HepG2 (cell line): ENCODE results near the gene CIB1. TPM values are rescaled to one million over a fixed set of nuclear protein-coding genes. Genes with fewer than 3 reads are reported as not detected.

Experiments
- ATF7-NPFF ChIP-seq: sonication (generic); formaldehyde crosslinking; IDR thresholded peaks from 2 replicates; pipeline ENCODE4 v1.8.1; 2023; ENCODE audit warnings: mild to moderate bottlenecking, low read depth, missing genetic modification reagents, moderate library complexity
- DZIP1 ChIP-seq: sonication (generic); formaldehyde crosslinking; IDR thresholded peaks from 2 replicates; pipeline ENCODE4 v1.5.0; 2020; ENCODE audit warnings: mild to moderate bottlenecking, missing genetic modification reagents
- E2F5 ChIP-seq: sonication (generic); formaldehyde crosslinking; conservative IDR thresholded peaks from 2 replicates; pipeline ENCODE4 v1.4.0; 2020; ENCODE audit warnings: missing genetic modification reagents
- GABPA ChIP-seq, 2 experiments: IDR thresholded peaks; 2 replicates each; pipeline ENCODE4 v1.6.1; 2011 to 2016; ENCODE audit warnings: low read depth in 2 of 2, low read length in 1 of 2, missing biosample characterization in 1 of 2, missing genetic modification characterization in 1 of 2
- JDP2 ChIP-seq: sonication (generic); formaldehyde crosslinking; IDR thresholded peaks from 2 replicates; pipeline ENCODE4 v1.8.1; 2022; ENCODE audit warnings: missing genetic modification reagents, borderline replicate concordance
- KDM3A ChIP-seq: IDR thresholded peaks from 2 replicates; pipeline ENCODE4 v1.6.1; 2018; ENCODE audit warnings: low read depth, missing compliant biosample characterization
- KDM5B ChIP-seq: sonication (generic); formaldehyde crosslinking; IDR thresholded peaks from 2 replicates; pipeline ENCODE4 v1.4.0; 2020; ENCODE audit warnings: missing genetic modification reagents, mild to moderate bottlenecking, borderline replicate concordance
- NR2F1 ChIP-seq, 2 experiments: fragments of 450-650 bp in 1 of 2; formaldehyde crosslinking in 1 of 2; IDR thresholded peaks; 2 replicates each; pipeline versions ENCODE4 v1.5.0 to v1.6.1; 2016 to 2020; ENCODE audit warnings: mild to moderate bottlenecking in 1 of 2, missing compliant biosample characterization in 1 of 2, missing genetic modification reagents in 1 of 2, moderate library complexity in 1 of 2
- POGZ ChIP-seq: sonication (generic); formaldehyde crosslinking; IDR thresholded peaks from 2 replicates; pipeline ENCODE4 v1.4.0; 2020; ENCODE audit warnings: mild to moderate bottlenecking, missing genetic modification reagents
- RFXAP ChIP-seq: sonication (generic); formaldehyde crosslinking; IDR thresholded peaks from 2 replicates; pipeline ENCODE4 v1.4.0; 2020; ENCODE audit warnings: missing genetic modification reagents, borderline replicate concordance
- SMAD1 ChIP-seq: sonication (generic); formaldehyde crosslinking; IDR thresholded peaks from 2 replicates; pipeline ENCODE4 v1.4.0; 2020; ENCODE audit warnings: missing genetic modification reagents, low read depth, mild to moderate bottlenecking, borderline replicate concordance
- TBX2 ChIP-seq: sonication (generic); formaldehyde crosslinking; IDR thresholded peaks from 2 replicates; pipeline ENCODE4 v1.5.0; 2020; ENCODE audit warnings: missing genetic modification reagents, mild to moderate bottlenecking, borderline replicate concordance
- ZBTB3 ChIP-seq: sonication (generic); formaldehyde crosslinking; IDR thresholded peaks from 2 replicates; pipeline ENCODE4 v1.4.0; 2020; ENCODE audit warnings: low read depth, mild to moderate bottlenecking, moderate library complexity, missing genetic modification reagents, borderline replicate concordance
- ZFY ChIP-seq: sonication (generic); formaldehyde crosslinking; IDR thresholded peaks from 2 replicates; pipeline ENCODE4 v1.4.0; 2020; ENCODE audit warnings: missing genetic modification reagents
- ZMYM4 ChIP-seq: sonication (generic); formaldehyde crosslinking; IDR thresholded peaks from 2 replicates; pipeline ENCODE4 v1.8.1; 2023; ENCODE audit warnings: mild to moderate bottlenecking, missing genetic modification reagents
- ZNF354B ChIP-seq: sonication (generic); formaldehyde crosslinking; IDR thresholded peaks from 2 replicates; pipeline ENCODE4 v1.8.0; 2022; ENCODE audit warnings: mild to moderate bottlenecking, missing genetic modification reagents
- ZNF543 ChIP-seq: sonication (generic); formaldehyde crosslinking; IDR thresholded peaks from 2 replicates; pipeline ENCODE4 v1.4.0; 2020; ENCODE audit warnings: mild to moderate bottlenecking, missing genetic modification reagents
- ZNF598 ChIP-seq: sonication (generic); formaldehyde crosslinking; IDR thresholded peaks from 2 replicates; pipeline ENCODE4 v1.5.1; 2020; ENCODE audit warnings: mild to moderate bottlenecking, missing genetic modification reagents, borderline replicate concordance
- ZNF605 ChIP-seq: sonication (generic); formaldehyde crosslinking; IDR thresholded peaks from 2 replicates; pipeline ENCODE4 v1.8.0; 2022; ENCODE audit warnings: mild to moderate bottlenecking, missing genetic modification reagents
- ZNF746 ChIP-seq: sonication (generic); formaldehyde crosslinking; IDR thresholded peaks from 2 replicates; pipeline ENCODE4 v1.8.0; 2022; ENCODE audit warnings: mild to moderate bottlenecking, missing genetic modification reagents
- polyA plus RNA-seq, 8 experiments: library from polyadenylated mRNA; depleted of rRNA in 3 of 8; stranded (reverse) in 7 of 8; unstranded in 1 of 8; fragments of >200 nt; fragmentation: Illumina TruSeq in 4 of 8; extraction: Trizol in 4 of 8; gene quantifications; 2 replicates each; pipeline versions ENCODE4 v1.2.1 to v1.2.3, GENCODE V29; 2011 to 2016; ENCODE audit warnings: low read depth in 4 of 8, missing spikeins in 1 of 8, mixed read lengths in 1 of 8; ENCODE audit not compliant: insufficient read depth in 1 of 8
- total RNA-seq, 5 experiments: library from RNA; depleted of rRNA; stranded (reverse); fragments of >200 nt; fragmentation: Illumina TruSeq; extraction: Trizol; gene quantifications; 2 replicates each; pipeline ENCODE4 v1.2.3, GENCODE V29; 2016; ENCODE audit warnings: low read depth in 1 of 5
- TF ChIP-seq, protein P1 (sequence below): sonication (generic); formaldehyde crosslinking; IDR thresholded peaks from 2 replicates; pipeline ENCODE4 v1.8.1; 2022; ENCODE audit warnings: mild to moderate bottlenecking, missing genetic modification reagents
- TF ChIP-seq, protein P2 (sequence below): sonication (generic); formaldehyde crosslinking; IDR thresholded peaks from 2 replicates; pipeline ENCODE4 v1.8.1; 2023; ENCODE audit warnings: mild to moderate bottlenecking, moderate library complexity, missing genetic modification reagents

The CIB1 gene
- total and polyA plus RNA-seq, 2 of the 13 experiments (the other 11 are each of a cell fraction or from before 2014, with no cell fraction given), result 38.7 to 72.7 TPM

DNA sequence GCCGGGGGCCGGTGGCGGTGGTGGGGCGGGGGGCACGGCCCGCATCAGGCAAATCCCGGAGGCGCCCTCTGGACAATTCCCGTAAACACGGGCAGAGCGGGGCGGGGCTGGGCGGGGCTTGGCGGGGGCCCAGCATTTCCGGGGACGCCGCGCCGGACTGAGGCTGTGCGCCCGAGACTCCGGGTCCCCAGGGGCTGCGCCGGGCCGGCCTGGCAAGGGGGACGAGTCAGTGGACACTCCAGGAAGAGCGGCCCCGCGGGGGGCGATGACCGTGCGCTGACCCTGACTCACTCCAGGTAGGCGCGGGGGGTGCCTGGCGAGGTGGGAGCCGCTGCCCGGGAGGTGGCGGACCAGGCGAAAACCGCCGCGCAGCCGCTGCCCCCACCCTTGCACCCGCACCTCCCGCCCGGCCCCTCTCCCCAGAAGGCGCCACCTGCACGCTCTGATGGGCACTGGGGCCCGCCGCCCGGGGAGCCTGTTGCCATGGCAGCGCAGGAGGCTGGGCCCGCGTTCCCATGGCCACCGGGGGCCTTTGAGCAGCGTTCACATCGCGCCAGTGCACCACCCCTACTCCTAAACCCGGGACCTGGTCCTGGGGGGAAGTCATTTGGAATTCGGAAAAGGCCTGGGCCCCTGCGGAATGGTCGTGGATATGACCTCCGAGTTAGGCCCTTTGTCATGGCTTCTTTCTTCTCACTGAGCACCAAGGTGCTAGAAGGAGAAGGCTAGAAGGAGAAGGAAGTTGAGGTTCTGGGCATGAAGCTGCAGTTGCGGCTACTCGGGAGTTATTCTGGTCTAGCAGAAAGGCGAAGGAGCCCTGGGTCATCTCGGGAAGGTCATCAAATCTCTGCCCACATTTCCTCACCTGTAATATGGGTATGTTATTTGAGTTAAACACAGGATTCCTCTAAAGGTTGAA, 48.7 kb downstream of the CIB1 start (continued):
- TF ChIP-seq GABPA (IDR thresholded peaks at IDR 0.05; ENCODE audit: low read depth, low read length) (peak; percentile 45; the same call in 1 of the 2 replicates), GABPA (CRISPR knock-in tag; IDR thresholded peaks at IDR 0.05; ENCODE audit: low read depth) (0 out of 2 replicates have a peak, but pooled peaks have one; percentile 49), NR2F1 (CRISPR knock-in tag; IDR thresholded peaks at IDR 0.05) (no peak), ZBTB3 (CRISPR knock-in tag) (no peak), ZNF354B (CRISPR knock-in tag) (0 out of 2 replicates have a peak, but pooled peaks have one; percentile 40), ZNF543 (CRISPR knock-in tag) (peak; percentile 78), ZNF605 (no peak; the same call in 1 of the 2 replicates), ZFY (CRISPR knock-in tag) (peak; percentile 78), TBX2 (CRISPR knock-in tag) (peak; percentile 68; the same call in 1 of the 2 replicates), ZNF598 (CRISPR knock-in tag) (0 out of 2 replicates have a peak, but pooled peaks have one; percentile 55), SMAD1 (CRISPR knock-in tag) (peak; percentile 85; the same call in 1 of the 2 replicates), KDM3A (CRISPR knock-in tag) (peak; percentile 23; the same call in 1 of the 2 replicates), POGZ (CRISPR knock-in tag) (no peak), RFXAP (peak; percentile 78), JDP2 (CRISPR knock-in tag) (no peak), ZNF746 (CRISPR knock-in tag) (no peak), E2F5 (CRISPR knock-in tag) (no peak), ATF7-NPFF (CRISPR knock-in tag) (peak; percentile 44; the same call in 1 of the 2 replicates), DZIP1 (CRISPR knock-in tag) (0 out of 2 replicates have a peak, but pooled peaks have one; percentile 78), ZMYM4 (CRISPR knock-in tag) (0 out of 2 replicates have a peak, but pooled peaks have one; percentile 31), KDM5B (CRISPR knock-in tag) (peak; percentile 70; the same call in 1 of the 2 replicates)
- TF ChIP-seq, protein P1, sequence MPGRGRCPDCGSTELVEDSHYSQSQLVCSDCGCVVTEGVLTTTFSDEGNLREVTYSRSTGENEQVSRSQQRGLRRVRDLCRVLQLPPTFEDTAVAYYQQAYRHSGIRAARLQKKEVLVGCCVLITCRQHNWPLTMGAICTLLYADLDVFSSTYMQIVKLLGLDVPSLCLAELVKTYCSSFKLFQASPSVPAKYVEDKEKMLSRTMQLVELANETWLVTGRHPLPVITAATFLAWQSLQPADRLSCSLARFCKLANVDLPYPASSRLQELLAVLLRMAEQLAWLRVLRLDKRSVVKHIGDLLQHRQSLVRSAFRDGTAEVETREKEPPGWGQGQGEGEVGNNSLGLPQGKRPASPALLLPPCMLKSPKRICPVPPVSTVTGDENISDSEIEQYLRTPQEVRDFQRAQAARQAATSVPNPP, result no peak
- TF ChIP-seq, protein P2, sequence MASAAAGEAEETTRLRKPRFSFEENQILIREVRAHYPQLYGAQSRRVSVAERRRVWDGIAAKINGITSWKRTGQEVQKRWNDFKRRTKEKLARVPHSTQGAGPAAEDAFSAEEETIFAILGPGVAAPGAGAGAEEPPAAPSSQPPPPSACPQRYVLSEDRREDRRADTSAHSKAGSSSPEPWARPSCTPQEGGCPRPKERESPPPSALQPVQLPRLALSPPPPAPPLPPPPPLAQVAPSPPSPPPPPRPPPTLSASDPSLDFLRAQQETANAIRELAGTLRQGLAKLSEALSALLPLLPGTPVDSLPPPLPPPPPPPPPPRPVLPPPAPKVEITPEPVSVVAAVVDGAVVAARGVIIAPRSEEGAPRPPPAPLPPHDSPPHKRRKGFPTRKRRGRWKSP (CRISPR knock-in tag), result no peak; the same call in 1 of the 2 replicates
